HEK293 (cell line): ENCODE results near the gene LASP1NB.

Experiments used
- HIC1 ChIP-seq: fragments of 450-650 bp; formaldehyde crosslinking; IDR thresholded peaks from 2 replicates; pipeline ENCODE4 v1.5.1; 2016; ENCODE audit warnings: missing biosample characterization, missing genetic modification characterization
- PRDM2 ChIP-seq: fragments of 450-650 bp; formaldehyde crosslinking; IDR thresholded peaks from 2 replicates; pipeline ENCODE4 v1.5.1; 2016; ENCODE audit warnings: missing biosample characterization, missing genetic modification characterization, borderline replicate concordance
- PRDM4 ChIP-seq: fragments of 450-650 bp; formaldehyde crosslinking; IDR thresholded peaks from 2 replicates; pipeline ENCODE4 v1.5.1; 2017; ENCODE audit warnings: missing biosample characterization, missing genetic modification characterization
- ZBTB20 ChIP-seq: fragments of 450-650 bp; formaldehyde crosslinking; IDR thresholded peaks from 2 replicates; pipeline ENCODE4 v1.5.1; 2016; ENCODE audit warnings: missing biosample characterization, missing genetic modification characterization
- ZIC2 ChIP-seq: fragments of 450-650 bp; formaldehyde crosslinking; IDR thresholded peaks from 2 replicates; pipeline ENCODE4 v1.5.1; 2016; ENCODE audit warnings: missing biosample characterization, missing genetic modification characterization
- ZNF214 ChIP-seq: fragments of 450-650 bp; formaldehyde crosslinking; IDR thresholded peaks from 2 replicates; pipeline ENCODE4 v1.5.1; 2017; ENCODE audit warnings: missing biosample characterization, mild to moderate bottlenecking, missing genetic modification characterization, borderline replicate concordance
- ZNF302 ChIP-seq: fragments of 450-650 bp; formaldehyde crosslinking; IDR thresholded peaks from 2 replicates; pipeline ENCODE4 v1.5.1; 2016; ENCODE audit warnings: missing biosample characterization, missing genetic modification characterization, low read depth
- ZNF398 ChIP-seq: fragments of 450-650 bp; formaldehyde crosslinking; IDR thresholded peaks from 2 replicates; pipeline ENCODE4 v1.5.1; 2017; ENCODE audit warnings: missing biosample characterization, missing genetic modification characterization
- ZNF416 ChIP-seq: fragments of 450-650 bp; formaldehyde crosslinking; IDR thresholded peaks from 2 replicates; pipeline ENCODE4 v1.5.1; 2016; ENCODE audit warnings: missing biosample characterization, missing genetic modification characterization
- ZNF513 ChIP-seq: fragments of 450-650 bp; IDR thresholded peaks from 2 replicates; pipeline ENCODE4 v1.5.1; 2018; ENCODE audit warnings: missing biosample characterization, missing genetic modification characterization
- ZNF544 ChIP-seq: fragments of 450-650 bp; formaldehyde crosslinking; IDR thresholded peaks from 2 replicates; pipeline ENCODE4 v1.5.0; 2017; ENCODE audit warnings: missing biosample characterization, missing genetic modification characterization
- ZNF555 ChIP-seq: fragments of 450-650 bp; formaldehyde crosslinking; conservative IDR thresholded peaks from 2 replicates; pipeline ENCODE4 v1.5.1; 2017; ENCODE audit warnings: missing biosample characterization, mild to moderate bottlenecking, missing genetic modification characterization, inconsistent platforms
- ZNF561 ChIP-seq: fragments of 450-650 bp; IDR thresholded peaks from 2 replicates; pipeline ENCODE4 v1.5.1; 2018; ENCODE audit warnings: missing biosample characterization, missing genetic modification characterization, borderline replicate concordance
- ZNF571 ChIP-seq: fragments of 450-650 bp; formaldehyde crosslinking; IDR thresholded peaks from 2 replicates; pipeline ENCODE4 v1.5.0; 2017; ENCODE audit warnings: missing biosample characterization, missing genetic modification characterization
- ZNF600 ChIP-seq: fragments of 450-650 bp; formaldehyde crosslinking; IDR thresholded peaks from 2 replicates; pipeline ENCODE4 v1.5.1; 2016; ENCODE audit warnings: missing biosample characterization, missing genetic modification characterization
- ZNF624 ChIP-seq: fragments of 450-650 bp; formaldehyde crosslinking; IDR thresholded peaks from 2 replicates; pipeline ENCODE4 v1.5.1; 2017; ENCODE audit warnings: missing biosample characterization, missing genetic modification characterization
- ZNF660 ChIP-seq: fragments of 450-650 bp; IDR thresholded peaks from 2 replicates; pipeline ENCODE4 v1.5.1; 2018; ENCODE audit warnings: missing biosample characterization, mild to moderate bottlenecking, missing genetic modification characterization
- ZNF692 ChIP-seq: fragments of 450-650 bp; formaldehyde crosslinking; IDR thresholded peaks from 2 replicates; pipeline ENCODE4 v1.5.1; 2016; ENCODE audit warnings: missing biosample characterization, missing genetic modification characterization
- ZSCAN23 ChIP-seq: fragments of 450-650 bp; formaldehyde crosslinking; IDR thresholded peaks from 2 replicates; pipeline ENCODE4 v1.5.1; 2016; ENCODE audit warnings: missing biosample characterization, missing genetic modification characterization
- TF ChIP-seq, protein P1 (sequence below): fragments of 450-650 bp; formaldehyde crosslinking; optimal IDR thresholded peaks from 2 replicates; pipeline ENCODE3; 2016; ENCODE audit warnings: missing biosample characterization, mild to moderate bottlenecking, missing genetic modification characterization

LASP1NB gene

GRCh38 chr17:38881600-38882191 lies 43.7 kb upstream of the LASP1NB start (continued):
- peak; percentile 40; the same call in 1 of the 2 replicates for TF ChIP-seq PRDM4 (tag by site-specific recombination)
- no peak for TF ChIP-seq ZNF302 (tag by site-specific recombination)
- peak; percentile 81 for TF ChIP-seq ZIC2 (tag by site-specific recombination)
- TF ChIP-seq ZNF600 (tag by site-specific recombination), result peak; percentile 44; the same call in 1 of the 2 replicates
- peak; percentile 95 for TF ChIP-seq ZNF660 (tag by site-specific recombination)
- TF ChIP-seq ZNF214 (tag by site-specific recombination), result no peak
- no peak for TF ChIP-seq ZNF513 (tag by site-specific recombination)
- 0 out of 2 replicates have a peak, but pooled peaks have one; percentile 22 for TF ChIP-seq ZBTB20
- TF ChIP-seq ZNF416 (tag by site-specific recombination), result no peak
- TF ChIP-seq, protein P1, sequence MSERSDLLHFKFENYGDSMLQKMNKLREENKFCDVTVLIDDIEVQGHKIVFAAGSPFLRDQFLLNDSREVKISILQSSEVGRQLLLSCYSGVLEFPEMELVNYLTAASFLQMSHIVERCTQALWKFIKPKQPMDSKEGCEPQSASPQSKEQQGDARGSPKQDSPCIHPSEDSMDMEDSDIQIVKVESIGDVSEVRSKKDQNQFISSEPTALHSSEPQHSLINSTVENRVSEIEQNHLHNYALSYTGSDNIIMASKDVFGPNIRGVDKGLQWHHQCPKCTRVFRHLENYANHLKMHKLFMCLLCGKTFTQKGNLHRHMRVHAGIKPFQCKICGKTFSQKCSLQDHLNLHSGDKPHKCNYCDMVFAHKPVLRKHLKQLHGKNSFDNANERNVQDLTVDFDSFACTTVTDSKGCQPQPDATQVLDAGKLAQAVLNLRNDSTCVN (tag by site-specific recombination), result no peak
- TF ChIP-seq ZNF561 (tag by site-specific recombination), result peak; percentile 96; the same call in 1 of the 2 replicates
- TF ChIP-seq ZNF692 (tag by site-specific recombination), result peak; percentile 98
- no peak for TF ChIP-seq ZNF555 (tag by site-specific recombination)
- peak; percentile 96 for TF ChIP-seq ZNF544 (tag by site-specific recombination)
- no peak for TF ChIP-seq HIC1
- TF ChIP-seq ZSCAN23 (tag by site-specific recombination), result no peak
- TF ChIP-seq PRDM2 (tag by site-specific recombination), result no peak
- TF ChIP-seq ZNF571, result peak; percentile 84; the same call in 1 of the 2 replicates
- TF ChIP-seq ZNF398 (tag by site-specific recombination), result 0 out of 2 replicates have a peak, but pooled peaks have one; percentile 46
- peak; percentile 95 for TF ChIP-seq ZNF624 (tag by site-specific recombination)
